Activated CD4-positive, alpha-beta T cell treated with anti-CD3 and anti-CD28 coated beads for 1 hour (primary cell): ENCODE measurements around the gene SLC35E1.
"Not testable (repeated sequence)": the region's sequence is repeated elsewhere in the genome, so short reads cannot be mapped to it uniquely, and the experiment has no call there.

ENCODE experiments used
- DNase-seq: peaks from one replicate; pipeline ENCODE4 v3.0.0-alpha.2; 2020

Gene SLC35E1

DNA sequence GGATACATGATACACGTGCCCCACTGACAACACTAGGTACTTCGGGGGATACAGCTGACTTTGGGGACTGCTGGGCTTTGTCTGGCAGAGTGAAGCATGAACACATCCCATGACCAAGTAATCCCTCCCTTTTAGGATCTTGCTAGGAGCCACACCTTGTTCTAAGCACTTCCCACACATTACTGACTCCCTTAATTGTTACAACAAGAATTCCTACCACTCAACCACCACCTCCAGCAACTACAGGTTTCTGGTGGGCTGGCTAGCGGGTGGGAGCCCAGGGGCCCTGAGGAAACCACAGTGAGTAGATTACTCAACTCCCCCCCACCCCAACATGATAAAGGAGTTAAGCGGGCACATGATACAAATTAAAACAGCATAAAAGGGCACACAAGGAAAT is 7.2 kb upstream of the SLC35E1 start:
- no peak for DNase-seq

- no peak for DNase-seq
Measured at GRCh38 chr19:16577531-16577985, 5.3 kb upstream of the SLC35E1 start.

DNA sequence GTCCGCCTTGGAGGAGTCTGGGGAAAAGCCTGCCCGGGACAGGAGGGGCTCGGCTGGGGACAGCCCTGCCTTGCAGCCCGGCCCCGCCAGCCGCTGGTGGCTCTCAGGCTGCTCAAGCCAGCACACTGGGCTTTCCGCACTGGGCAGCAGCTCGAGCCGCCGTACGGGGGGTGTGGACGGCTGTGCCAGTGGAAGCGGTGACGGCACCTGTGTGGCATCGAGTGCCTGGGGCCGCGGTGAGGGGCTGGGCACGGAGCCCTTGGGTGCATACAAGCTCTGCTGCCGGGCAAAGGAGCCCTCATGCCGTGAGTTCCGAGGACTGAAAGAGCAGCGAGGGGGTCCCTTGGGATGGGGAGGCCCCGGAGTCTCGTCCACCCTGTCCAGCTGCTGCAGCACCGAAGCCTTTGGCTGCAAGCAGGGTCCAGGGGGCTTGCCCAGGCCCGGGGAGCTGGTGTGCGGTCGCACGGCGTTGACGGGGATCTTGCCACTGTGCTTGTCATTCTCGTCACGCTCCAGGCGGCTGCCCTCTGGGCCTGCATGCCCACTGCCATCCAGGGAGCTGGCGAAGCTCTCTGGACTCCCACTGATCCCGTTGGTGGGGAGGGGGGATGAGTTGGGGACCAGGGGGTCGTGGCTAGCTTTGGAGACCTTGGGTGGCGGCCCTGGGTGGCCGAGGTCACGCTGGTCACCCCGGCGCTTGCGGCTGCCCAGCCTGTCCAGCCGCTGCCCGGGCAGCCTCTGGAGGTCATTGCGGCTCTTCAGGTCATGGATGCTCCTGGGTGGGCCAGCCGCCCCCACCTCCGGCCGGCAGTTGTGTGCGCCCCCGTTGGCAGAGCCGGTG is 4.7 kb upstream of the SLC35E1 start:
- no peak for DNase-seq

GRCh38 chr19:16575861-16576689 is 3.9 kb upstream of the SLC35E1 start:
- no peak for DNase-seq

- DNase-seq: no peak
Measured at GRCh38 chr19:16575282-16575681, 3.1 kb upstream of the SLC35E1 start.

- no peak for DNase-seq
Measured at GRCh38 chr19:16573925-16574324, 1.7 kb upstream of the SLC35E1 start.

GRCh38 chr19:16573296-16573695 is 1.1 kb upstream of the SLC35E1 start:
- no peak for DNase-seq

GRCh38 chr19:16571822-16572331 is 338 bp downstream of the SLC35E1 start:
- no peak for DNase-seq

DNA sequence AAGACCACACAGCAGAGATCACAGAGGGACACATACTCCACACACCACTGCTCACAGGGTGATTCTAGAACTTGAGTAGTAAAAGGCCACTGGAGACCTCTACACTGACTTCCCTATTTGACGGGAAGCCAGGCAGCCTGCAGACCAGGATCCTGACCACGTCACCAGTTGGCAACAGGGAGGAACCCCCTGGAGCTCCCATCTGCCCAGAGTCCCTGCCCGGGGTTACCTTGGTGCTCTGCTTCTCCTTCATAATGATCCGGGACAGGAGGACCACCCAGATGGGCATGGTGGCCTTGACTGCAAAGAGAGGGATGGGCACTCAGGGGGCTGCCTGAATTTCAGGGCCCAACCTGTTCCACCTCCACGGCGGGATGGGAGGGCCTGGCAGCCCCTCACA is 932 bp downstream of the SLC35E1 start:
- no peak for DNase-seq

- DNase-seq: no peak
Measured at GRCh38 chr19:16569609-16570320, 2.5 kb downstream of the SLC35E1 start.

DNA sequence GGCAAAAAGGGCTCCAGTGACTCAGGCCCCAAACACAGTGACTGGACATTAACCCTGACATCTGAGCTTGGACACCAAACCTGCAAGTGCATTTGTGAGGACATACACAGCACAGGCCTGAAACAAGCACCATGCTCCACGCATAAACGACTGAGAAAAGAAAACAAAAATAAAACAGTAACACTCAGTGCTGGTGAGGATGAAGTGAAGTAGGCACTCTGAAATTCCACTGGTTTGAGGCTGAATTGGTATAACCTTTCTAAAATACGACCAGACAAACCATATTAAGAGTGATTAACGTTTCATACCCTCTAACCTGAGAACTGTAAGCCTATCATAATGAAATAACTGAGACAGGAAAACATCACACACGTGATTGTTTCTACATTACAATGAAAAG is 5.5 kb downstream of the SLC35E1 start:
- DNase-seq: no peak

DNA sequence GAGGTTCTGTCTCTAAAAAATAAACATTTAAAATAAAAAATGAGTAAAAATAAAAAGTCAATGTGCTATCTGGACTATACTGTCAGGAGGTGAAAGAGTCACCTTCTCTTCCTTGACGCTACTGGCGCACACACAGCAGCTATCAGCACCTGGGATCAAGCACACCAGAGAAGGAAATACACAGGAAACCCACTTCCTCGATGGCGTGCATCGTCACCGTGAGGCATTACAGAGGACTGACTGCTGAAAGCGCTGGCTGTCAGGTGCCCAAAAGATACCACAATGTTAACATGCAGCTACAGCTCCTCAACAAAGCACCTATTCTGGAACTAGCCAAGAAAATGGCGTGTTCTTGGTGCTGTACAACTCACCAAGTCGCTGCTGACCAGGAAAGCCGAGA is 6.1 kb downstream of the SLC35E1 start:
- peak; percentile 70 for DNase-seq

GRCh38 chr19:16564842-16565241 is 7.4 kb downstream of the SLC35E1 start:
- DNase-seq: no peak

- no peak for DNase-seq
Measured at GRCh38 chr19:16562608-16563025, 9.6 kb downstream of the SLC35E1 start.

GRCh38 chr19:16561382-16561781 is 10.8 kb downstream of the SLC35E1 start:
- DNase-seq: no peak

DNA sequence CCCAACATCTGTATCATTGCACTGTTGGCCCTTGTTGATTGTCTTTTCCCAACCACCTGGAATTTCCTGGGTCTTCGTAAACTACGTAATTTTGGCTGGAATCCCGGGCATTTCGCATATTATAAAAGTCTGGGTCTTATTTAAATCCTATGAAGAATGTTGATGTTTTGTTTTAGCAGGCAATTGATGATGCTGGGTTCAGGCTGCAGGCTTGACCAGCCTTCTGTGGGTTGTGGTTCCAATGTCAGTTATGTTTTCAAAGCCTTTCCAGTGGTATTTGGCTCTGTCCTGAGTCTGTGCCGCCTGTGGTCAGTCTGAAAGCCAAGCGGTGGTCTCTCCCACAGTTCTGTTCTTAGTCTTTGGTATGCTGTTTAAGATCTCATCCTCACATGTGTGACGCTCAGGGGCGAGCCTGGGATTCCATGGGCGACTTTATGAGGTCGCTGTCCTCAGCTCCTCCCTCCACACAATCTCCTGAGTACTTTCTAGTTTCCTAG is 12.4 kb downstream of the SLC35E1 start:
- no peak for DNase-seq

DNA sequence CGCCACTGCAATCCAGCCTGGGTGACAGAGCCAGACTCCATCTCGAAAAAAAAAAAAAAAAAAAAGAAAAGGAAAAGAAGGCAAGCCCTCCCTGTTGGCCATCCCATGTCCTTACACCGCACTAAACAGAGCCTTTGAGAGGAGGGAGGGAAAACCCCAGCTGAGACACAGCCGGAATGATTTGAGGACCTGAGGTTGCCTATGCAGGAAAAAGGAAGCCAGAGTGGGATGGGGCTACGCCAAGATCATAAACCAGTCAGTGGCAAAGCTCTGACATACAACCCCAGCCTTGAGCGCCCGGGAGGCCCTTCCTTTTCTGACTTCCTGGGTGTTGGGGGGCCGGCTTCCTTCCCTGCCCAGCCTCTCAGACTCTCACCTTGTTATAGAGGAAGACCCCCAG is 17.4 kb downstream of the SLC35E1 start:
- no peak for DNase-seq

DNA sequence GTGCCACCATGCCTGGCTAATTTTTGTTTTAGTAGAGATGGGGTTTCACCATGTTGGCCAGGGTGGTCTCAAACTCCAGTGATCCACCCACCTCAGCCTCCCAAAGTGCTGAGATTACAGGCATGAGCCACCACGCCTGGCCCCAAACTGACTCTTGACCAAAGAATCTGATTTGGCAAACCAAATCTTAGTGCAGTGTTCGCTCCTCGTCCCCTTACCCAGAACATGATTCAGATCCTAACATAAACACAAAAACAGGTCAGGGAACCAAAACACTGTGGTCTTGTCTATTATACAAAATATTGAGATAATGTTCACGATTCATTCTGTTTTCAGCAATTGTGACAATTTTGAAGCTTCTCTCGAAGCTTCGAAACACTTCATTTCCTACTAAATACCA is 20.3 kb downstream of the SLC35E1 start:
- DNase-seq: not testable (repeated sequence)

- no peak for DNase-seq
Measured at GRCh38 chr19:16548956-16549355, 23.3 kb downstream of the SLC35E1 start.

DNA sequence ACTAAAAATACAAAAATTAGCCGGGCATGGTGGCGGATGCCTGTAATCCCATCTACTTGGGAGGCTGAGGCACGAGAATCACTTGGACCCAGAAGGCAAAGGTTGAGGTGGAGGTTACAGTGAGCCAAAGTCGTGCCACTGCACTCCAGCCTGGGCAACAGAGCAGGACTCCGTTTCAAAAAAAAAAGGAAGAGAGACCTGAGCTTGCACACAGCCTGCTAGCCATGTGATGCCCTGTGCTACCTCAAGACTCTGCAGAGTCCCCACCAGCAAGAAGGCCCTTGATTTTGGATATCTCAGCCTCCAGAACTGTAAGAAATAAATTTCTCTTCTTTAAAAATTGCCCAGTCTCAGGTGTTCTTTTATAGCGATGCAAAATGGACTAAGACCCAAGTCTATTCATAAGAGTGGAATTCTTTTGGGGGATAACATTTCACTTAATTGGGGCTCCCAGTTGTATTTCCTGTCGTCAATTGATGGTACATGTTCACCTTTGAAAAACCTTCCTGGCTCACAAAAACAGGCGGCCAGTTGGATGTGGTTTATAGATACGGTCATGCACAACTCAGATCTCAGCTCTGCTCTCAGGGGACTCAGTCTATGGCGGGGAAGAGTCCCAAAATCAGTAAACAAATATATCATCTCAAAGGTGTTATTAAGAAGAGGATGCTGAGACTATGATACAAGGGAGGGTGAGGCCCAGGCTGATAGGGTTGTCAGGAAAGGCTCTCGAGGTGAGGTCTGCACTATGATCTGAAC is 27.6 kb downstream of the SLC35E1 start:
- DNase-seq: no peak

DNA sequence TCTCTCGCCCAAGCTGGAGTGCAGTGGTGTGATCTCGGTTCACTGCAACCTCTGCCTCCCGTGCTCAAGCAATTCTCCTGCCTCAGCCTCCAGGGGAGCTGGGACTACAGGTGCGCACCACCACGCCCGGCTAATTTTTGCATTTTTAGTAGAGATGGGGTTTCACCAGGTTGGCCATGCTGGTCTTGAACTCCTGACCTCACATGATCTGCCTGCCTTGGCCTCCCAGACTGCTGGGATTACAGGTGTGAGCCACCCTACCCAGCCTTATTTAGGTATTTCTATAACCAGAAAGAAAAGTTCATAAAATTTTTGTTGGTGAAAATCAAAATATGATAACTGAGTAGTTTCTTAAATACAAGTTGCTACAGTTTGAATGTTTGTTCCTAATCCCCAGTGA is 28.5 kb downstream of the SLC35E1 start:
- DNase-seq: not testable (repeated sequence)

DNA sequence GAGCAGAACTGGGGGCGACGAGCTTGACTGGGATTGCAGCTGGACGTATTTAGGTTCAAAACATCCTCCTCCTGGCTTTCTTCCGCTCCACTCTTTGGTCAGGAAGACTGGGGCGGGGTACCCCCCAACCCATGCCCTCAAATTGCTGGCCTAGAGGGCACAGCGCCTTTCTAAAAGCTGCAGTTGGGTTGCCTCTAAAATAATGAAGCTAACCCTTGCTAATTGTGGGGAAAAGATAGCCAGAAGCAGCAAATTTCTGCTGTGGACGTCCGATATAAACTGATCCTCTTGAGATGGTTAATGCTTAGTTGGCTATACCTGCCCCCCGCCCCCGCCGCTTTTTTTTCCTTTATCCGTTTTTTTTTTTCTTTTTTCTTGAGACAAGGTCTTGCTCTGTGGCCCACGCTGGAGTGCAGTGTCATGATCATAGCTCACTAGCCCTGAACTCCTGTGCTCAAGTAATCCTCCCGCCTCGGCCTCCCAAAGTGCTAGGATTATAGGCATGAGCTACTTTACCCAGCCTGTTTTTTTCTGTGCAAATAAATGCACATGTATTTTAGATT is 29.2 kb downstream of the SLC35E1 start:
- DNase-seq: no peak
